Measurements from ENCODE around the gene CNN1.

DNA sequence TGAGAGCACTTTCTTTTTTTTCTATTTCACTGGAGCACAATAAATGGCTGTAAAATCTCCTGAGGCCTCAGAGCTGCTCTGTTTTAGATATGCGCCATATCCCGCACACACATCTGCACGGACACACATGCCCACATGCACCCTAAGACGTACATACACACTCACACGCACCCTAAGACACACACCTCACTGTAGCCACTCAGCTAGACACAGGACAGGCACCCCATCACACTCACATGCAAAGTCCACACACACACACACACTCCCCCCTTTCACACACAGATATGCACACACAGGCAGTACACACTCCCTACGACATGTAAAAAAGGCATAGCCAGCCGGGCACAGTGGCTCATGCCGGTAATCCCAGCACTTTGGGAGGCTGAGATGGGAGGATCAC is 11.6 kb downstream of the CNN1 start:
- TF ChIP-seq TAF1 (IDR thresholded peaks at IDR 0.05; ENCODE audit: borderline replicate concordance, insufficient read depth, low read length) (no peak), REST (IDR thresholded peaks at IDR 0.05; ENCODE audit: insufficient read depth in 1 of 2, low read depth in 2 of 2, low read length in 2 of 2) (no peak), POLR2AphosphoS5 (IDR thresholded peaks at IDR 0.05; ENCODE audit: low read depth, low read length) (no peak)

Measured in PFSK-1 (cell line).